ENCODE data around the gene RMC1.

RMC1 gene

GRCh38 chr18:23538001-23538400 is 34.7 kb downstream of the RMC1 start:
- Histone ChIP-seq H3K4me1 (ENCODE audit: control insufficient read depth, insufficient read depth, low read length) (no peaks in the 10 kb centered on the region), H3K36me3 (ENCODE audit: insufficient read depth, low read length) (peaks cover 96% of the 10 kb centered on the region), H3K9ac (ENCODE audit: low read depth, low read length) (no peak overlapping the region), H3K4me2 (ENCODE audit: low read length) (no peak overlapping the region), H3K9me3 (replicated peaks; ENCODE audit: low read length) (no peaks in the 10 kb centered on the region), H3K4me3 (ENCODE audit: low read length) (no peak overlapping the region), H3K27me3 (ENCODE audit: control insufficient read depth, insufficient read depth, low read length) (no peaks in the 10 kb centered on the region)

- Histone ChIP-seq H3K9ac (ENCODE audit: low read depth, low read length) (no peak overlapping the region), H3K36me3 (ENCODE audit: insufficient read depth, low read length) (peaks cover 95% of the 10 kb centered on the region), H3K9me3 (replicated peaks; ENCODE audit: low read length) (no peaks in the 10 kb centered on the region), H3K4me1 (ENCODE audit: control insufficient read depth, insufficient read depth, low read length) (no peaks in the 10 kb centered on the region), H3K27me3 (ENCODE audit: control insufficient read depth, insufficient read depth, low read length) (no peaks in the 10 kb centered on the region), H3K4me3 (ENCODE audit: low read length) (no peak overlapping the region), H3K4me2 (ENCODE audit: low read length) (no peak overlapping the region)
Measured at GRCh38 chr18:23538870-23539269, 35.6 kb downstream of the RMC1 start.

GRCh38 chr18:23539296-23539695 is 36.0 kb downstream of the RMC1 start:
- Histone ChIP-seq H3K9me3 (replicated peaks; ENCODE audit: low read length) (no peaks in the 10 kb centered on the region), H3K4me2 (ENCODE audit: low read length) (no peak overlapping the region), H3K27me3 (ENCODE audit: control insufficient read depth, insufficient read depth, low read length) (no peaks in the 10 kb centered on the region), H3K36me3 (ENCODE audit: insufficient read depth, low read length) (peaks cover 95% of the 10 kb centered on the region), H3K4me1 (ENCODE audit: control insufficient read depth, insufficient read depth, low read length) (no peaks in the 10 kb centered on the region), H3K9ac (ENCODE audit: low read depth, low read length) (no peak overlapping the region), H3K4me3 (ENCODE audit: low read length) (no peak overlapping the region)

GRCh38 chr18:23539911-23540525 is 36.7 kb downstream of the RMC1 start:
- no peaks in the 10 kb centered on the region for H3K9me3 ChIP-seq (replicated peaks; ENCODE audit: low read length)
- H3K4me2 ChIP-seq (ENCODE audit: low read length): no peak overlapping the region
- no peak overlapping the region for H3K9ac ChIP-seq (ENCODE audit: low read depth, low read length)
- no peaks in the 10 kb centered on the region for H3K4me1 ChIP-seq (ENCODE audit: control insufficient read depth, insufficient read depth, low read length)
- H3K27me3 ChIP-seq (ENCODE audit: control insufficient read depth, insufficient read depth, low read length): no peaks in the 10 kb centered on the region
- H3K4me3 ChIP-seq (ENCODE audit: low read length): no peak overlapping the region
- H3K36me3 ChIP-seq (ENCODE audit: insufficient read depth, low read length): peaks cover 95% of the 10 kb centered on the region

- Histone ChIP-seq H3K9me3 (replicated peaks; ENCODE audit: low read length) (no peaks in the 10 kb centered on the region), H3K4me2 (ENCODE audit: low read length) (no peak overlapping the region), H3K27me3 (ENCODE audit: control insufficient read depth, insufficient read depth, low read length) (no peaks in the 10 kb centered on the region), H3K4me3 (ENCODE audit: low read length) (no peak overlapping the region), H3K4me1 (ENCODE audit: control insufficient read depth, insufficient read depth, low read length) (no peaks in the 10 kb centered on the region), H3K36me3 (ENCODE audit: insufficient read depth, low read length) (peaks cover 93% of the 10 kb centered on the region), H3K9ac (ENCODE audit: low read depth, low read length) (no peak overlapping the region)
Measured at GRCh38 chr18:23540867-23541266, 37.6 kb downstream of the RMC1 start.

DNA sequence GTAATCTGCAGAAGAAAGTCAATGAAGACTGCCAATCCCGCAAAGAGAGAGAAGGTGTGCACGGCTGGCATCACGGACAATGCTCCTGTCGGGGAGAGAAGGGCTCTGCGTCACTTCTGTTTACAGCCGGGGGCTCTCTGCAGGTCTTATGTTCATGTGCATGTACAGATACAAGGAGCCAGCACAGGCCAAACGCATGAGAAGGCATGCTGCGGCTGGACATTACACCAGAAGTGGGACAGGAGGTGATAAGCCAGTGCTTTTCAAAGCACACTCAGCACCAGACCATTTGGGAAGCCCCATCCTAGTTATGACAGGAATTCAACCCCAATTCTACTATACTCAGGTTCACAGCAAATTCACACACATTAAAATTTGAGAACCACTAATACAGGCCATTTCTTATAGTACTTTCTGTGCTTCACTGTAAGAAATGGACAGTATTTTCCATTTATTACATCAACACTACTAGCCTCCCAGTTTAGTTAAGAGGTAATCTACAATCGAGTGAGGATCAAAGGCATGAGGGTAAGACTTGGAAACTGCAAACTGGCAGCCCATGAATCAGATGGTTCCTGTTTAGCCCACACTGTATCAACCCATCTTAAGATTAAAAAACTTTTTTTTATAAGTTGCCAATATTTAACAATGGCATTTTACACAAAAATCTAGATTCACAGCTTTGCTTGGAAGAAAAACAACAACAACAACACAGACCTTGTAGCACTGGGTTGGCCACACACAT is 38.2 kb downstream of the RMC1 start:
- H3K4me2 ChIP-seq (ENCODE audit: low read length): no peak overlapping the region
- H3K4me1 ChIP-seq (ENCODE audit: control insufficient read depth, insufficient read depth, low read length): no peaks in the 10 kb centered on the region
- H3K4me3 ChIP-seq (ENCODE audit: low read length): no peak overlapping the region
- H3K36me3 ChIP-seq (ENCODE audit: insufficient read depth, low read length): peaks cover 91% of the 10 kb centered on the region
- no peaks in the 10 kb centered on the region for H3K9me3 ChIP-seq (replicated peaks; ENCODE audit: low read length)
- no peak overlapping the region for H3K9ac ChIP-seq (ENCODE audit: low read depth, low read length)
- no peaks in the 10 kb centered on the region for H3K27me3 ChIP-seq (ENCODE audit: control insufficient read depth, insufficient read depth, low read length)

- no peak overlapping the region for H3K4me3 ChIP-seq (ENCODE audit: low read length)
- no peak overlapping the region for H3K4me2 ChIP-seq (ENCODE audit: low read length)
- H3K27me3 ChIP-seq (ENCODE audit: control insufficient read depth, insufficient read depth, low read length): no peaks in the 10 kb centered on the region
- no peak overlapping the region for H3K9ac ChIP-seq (ENCODE audit: low read depth, low read length)
- peaks cover 92% of the 10 kb centered on the region for H3K36me3 ChIP-seq (ENCODE audit: insufficient read depth, low read length)
- H3K9me3 ChIP-seq (replicated peaks; ENCODE audit: low read length): no peaks in the 10 kb centered on the region
- H3K4me1 ChIP-seq (ENCODE audit: control insufficient read depth, insufficient read depth, low read length): no peaks in the 10 kb centered on the region
Measured at GRCh38 chr18:23542461-23542860, 39.1 kb downstream of the RMC1 start.

DNA sequence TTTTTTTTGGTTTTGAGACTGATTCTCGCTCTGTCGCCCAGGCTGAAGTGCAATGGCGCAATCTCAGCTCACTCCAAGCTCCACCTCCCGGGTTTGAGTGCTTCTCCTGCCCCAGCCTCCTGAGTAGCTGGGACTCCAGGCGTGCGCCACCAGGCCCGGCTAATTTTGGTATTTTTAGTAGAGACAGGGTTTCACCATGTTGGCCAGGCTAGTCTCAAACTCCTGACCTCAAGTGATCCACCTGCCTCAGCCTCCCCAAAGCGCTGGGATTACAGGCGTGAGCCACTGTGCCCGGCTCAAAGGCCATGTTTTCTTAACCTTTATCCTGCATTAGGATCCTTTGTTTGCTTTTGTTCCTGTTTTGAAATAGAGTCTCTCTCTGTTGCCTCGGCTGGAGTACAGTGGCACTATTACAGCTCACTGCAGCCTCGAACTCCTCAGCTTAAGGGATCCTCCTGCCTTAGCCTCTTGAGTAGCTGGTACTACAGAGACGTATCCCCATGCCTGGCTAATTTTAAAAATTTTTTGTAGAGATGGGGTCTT is 42.0 kb downstream of the RMC1 start:
- no peak overlapping the region for H3K4me2 ChIP-seq (ENCODE audit: low read length)
- no peaks in the 10 kb centered on the region for H3K9me3 ChIP-seq (replicated peaks; ENCODE audit: low read length)
- no peaks in the 10 kb centered on the region for H3K27me3 ChIP-seq (ENCODE audit: control insufficient read depth, insufficient read depth, low read length)
- H3K36me3 ChIP-seq (ENCODE audit: insufficient read depth, low read length): peaks cover 85% of the 10 kb centered on the region
- no peak overlapping the region for H3K9ac ChIP-seq (ENCODE audit: low read depth, low read length)
- no peaks in the 10 kb centered on the region for H3K4me1 ChIP-seq (ENCODE audit: control insufficient read depth, insufficient read depth, low read length)
- no peak overlapping the region for H3K4me3 ChIP-seq (ENCODE audit: low read length)

DNA sequence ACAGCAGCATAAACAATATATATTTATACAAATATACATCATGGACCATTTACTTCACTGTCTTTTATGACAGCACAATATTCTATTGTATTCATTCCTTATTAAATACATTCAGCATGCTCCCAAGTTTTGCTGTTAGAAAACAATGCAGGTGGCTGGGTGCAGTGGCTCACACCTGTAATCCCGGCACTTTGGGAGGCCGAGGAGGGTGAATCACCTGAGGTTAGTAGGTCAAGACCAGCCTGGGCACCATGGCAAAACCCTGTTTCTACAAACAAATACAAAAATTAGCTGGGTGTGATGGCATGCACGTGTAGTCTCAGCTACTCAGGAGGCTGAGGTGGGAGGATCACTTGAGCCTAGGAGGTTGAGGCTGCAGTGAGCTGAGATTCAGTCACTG is 44.0 kb downstream of the RMC1 start:
- no peak overlapping the region for H3K4me2 ChIP-seq (ENCODE audit: low read length)
- H3K27me3 ChIP-seq (ENCODE audit: control insufficient read depth, insufficient read depth, low read length): no peaks in the 10 kb centered on the region
- H3K4me1 ChIP-seq (ENCODE audit: control insufficient read depth, insufficient read depth, low read length): no peaks in the 10 kb centered on the region
- H3K36me3 ChIP-seq (ENCODE audit: insufficient read depth, low read length): peaks cover 79% of the 10 kb centered on the region
- no peaks in the 10 kb centered on the region for H3K9me3 ChIP-seq (replicated peaks; ENCODE audit: low read length)
- H3K9ac ChIP-seq (ENCODE audit: low read depth, low read length): no peak overlapping the region
- no peak overlapping the region for H3K4me3 ChIP-seq (ENCODE audit: low read length)

DNA sequence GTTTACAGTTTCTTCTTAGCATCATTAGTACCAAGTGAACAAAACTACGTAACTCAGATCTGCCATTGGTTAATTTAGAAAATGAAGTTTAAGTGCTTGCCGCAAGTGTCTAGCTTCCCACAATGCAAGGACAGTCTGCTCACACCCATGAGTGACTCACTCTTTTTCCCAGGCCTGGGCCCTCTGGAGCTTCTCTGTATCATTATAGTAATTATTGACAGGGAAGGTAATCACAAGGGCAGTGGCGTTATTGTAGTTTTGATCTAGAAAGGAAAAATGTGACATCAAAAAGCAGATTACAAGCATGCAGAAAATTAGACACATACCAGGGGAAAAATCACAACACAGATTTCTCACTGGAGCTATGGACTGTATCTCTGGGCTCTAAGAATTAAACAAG is 44.5 kb downstream of the RMC1 start:
- Histone ChIP-seq H3K4me2 (ENCODE audit: low read length) (no peak overlapping the region), H3K9me3 (replicated peaks; ENCODE audit: low read length) (no peaks in the 10 kb centered on the region), H3K27me3 (ENCODE audit: control insufficient read depth, insufficient read depth, low read length) (no peaks in the 10 kb centered on the region), H3K4me1 (ENCODE audit: control insufficient read depth, insufficient read depth, low read length) (no peaks in the 10 kb centered on the region), H3K36me3 (ENCODE audit: insufficient read depth, low read length) (peaks cover 80% of the 10 kb centered on the region), H3K4me3 (ENCODE audit: low read length) (no peak overlapping the region), H3K9ac (ENCODE audit: low read depth, low read length) (no peak overlapping the region)

DNA sequence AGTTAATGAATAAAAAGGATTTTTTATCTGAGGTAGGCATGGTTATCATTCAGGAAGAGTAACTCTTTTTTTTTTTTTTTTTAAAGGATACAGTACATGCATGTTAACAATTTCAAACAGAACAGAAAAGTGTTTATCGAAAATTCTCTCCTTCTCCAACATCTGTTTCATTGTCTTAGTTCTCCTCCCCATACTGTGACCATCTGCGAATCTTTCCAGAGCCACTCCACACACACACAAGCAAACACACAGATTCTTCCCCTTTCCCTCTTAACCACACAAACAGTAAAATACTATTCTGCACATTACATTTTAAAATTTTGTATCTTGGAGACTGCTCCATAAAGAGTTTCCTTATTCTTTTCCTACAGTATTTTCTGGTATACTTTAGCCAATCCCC is 45.0 kb downstream of the RMC1 start:
- H3K4me1 ChIP-seq (ENCODE audit: control insufficient read depth, insufficient read depth, low read length): no peaks in the 10 kb centered on the region
- H3K36me3 ChIP-seq (ENCODE audit: insufficient read depth, low read length): peaks cover 82% of the 10 kb centered on the region
- H3K9me3 ChIP-seq (replicated peaks; ENCODE audit: low read length): no peaks in the 10 kb centered on the region
- H3K27me3 ChIP-seq (ENCODE audit: control insufficient read depth, insufficient read depth, low read length): no peaks in the 10 kb centered on the region
- H3K9ac ChIP-seq (ENCODE audit: low read depth, low read length): no peak overlapping the region
- H3K4me2 ChIP-seq (ENCODE audit: low read length): no peak overlapping the region
- H3K4me3 ChIP-seq (ENCODE audit: low read length): no peak overlapping the region

DNA sequence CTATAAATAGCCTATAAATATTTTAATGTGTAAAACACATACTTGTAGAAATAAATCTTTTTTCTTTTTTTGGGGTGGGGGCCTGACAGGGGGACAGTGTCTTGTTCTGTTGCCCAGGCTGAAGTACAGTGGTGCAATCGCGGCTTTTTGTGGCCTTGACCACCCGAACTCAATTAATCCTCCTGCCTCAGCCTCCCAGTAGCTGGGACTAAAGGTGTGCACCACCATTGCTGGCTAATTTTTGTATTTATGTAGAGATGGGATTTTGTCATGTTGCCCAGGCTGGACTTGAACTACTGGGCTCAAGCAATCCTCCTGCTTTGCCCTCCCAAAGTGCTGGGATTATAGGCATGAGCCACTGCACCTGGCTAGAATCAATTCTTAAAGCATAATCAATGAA is 45.4 kb downstream of the RMC1 start:
- no peak overlapping the region for H3K4me3 ChIP-seq (ENCODE audit: low read length)
- H3K27me3 ChIP-seq (ENCODE audit: control insufficient read depth, insufficient read depth, low read length): no peaks in the 10 kb centered on the region
- peaks cover 82% of the 10 kb centered on the region for H3K36me3 ChIP-seq (ENCODE audit: insufficient read depth, low read length)
- H3K4me2 ChIP-seq (ENCODE audit: low read length): no peak overlapping the region
- no peak overlapping the region for H3K9ac ChIP-seq (ENCODE audit: low read depth, low read length)
- no peaks in the 10 kb centered on the region for H3K9me3 ChIP-seq (replicated peaks; ENCODE audit: low read length)
- H3K4me1 ChIP-seq (ENCODE audit: control insufficient read depth, insufficient read depth, low read length): no peaks in the 10 kb centered on the region
